ENCODE results near the gene THADA.

Gene THADA

DNA sequence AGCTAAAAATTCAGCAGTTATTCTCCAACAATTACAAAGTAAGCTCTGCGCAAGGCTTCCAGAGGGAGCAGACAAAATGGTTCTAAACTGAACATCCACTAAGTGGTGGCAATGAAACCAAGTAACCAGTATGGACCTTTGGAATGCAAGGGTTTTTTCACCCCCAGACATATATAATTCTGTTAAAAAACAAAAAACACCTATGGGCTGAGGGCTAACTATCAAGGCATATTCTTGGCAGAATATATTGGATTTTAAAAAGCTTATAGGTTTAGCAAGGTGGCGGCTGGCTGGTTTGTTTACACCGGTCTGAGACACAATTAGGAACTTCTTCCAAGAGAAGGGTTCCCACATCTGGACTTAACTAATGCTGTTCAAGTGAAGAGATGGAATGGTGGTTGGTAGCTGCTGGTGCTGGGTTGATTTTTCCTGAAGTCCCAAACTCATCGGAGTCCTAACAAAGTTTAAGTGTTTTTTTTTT is 372.3 kb downstream of the THADA start:
- no peak for DNase-seq (ENCODE audit: low spot score)

DNA sequence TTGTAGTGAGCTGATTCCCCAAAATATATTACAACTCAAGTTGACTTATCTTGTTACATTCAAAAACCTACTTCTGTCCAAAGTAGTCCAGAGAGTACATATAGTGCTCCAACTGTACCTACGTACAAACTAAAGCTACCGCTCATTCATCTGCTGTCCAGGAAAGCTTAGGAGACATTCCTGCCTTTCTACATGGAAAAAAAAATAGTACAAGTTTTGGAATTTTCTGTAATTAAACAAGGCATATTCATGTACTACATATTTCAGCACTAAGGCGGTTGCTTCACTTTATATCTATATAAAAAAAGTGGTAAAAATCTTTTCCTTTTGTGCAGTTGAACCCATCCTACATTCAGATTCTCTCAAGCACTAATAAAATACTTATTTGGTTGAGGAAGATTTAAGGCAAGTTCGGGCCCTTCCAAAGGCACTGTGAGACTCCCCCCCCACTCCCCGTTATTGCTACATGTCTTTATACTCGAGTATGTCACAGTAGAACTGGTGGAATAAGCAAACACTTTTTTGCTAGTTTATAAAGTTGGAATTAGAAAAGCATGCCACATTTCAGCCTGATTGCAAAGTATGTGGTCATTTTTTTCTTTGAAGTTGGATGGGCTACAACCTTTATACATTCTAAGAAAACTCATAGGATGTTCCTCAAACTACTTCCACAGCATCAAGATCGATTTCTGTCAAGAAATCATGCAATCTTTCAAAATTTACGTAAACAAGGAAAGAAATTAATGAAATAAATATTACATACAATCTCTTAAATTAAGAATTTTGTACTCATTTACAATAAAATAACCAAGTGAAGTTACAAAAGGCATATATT is 373.1 kb downstream of the THADA start:
- DNase-seq (ENCODE audit: low spot score), result no peak

DNA sequence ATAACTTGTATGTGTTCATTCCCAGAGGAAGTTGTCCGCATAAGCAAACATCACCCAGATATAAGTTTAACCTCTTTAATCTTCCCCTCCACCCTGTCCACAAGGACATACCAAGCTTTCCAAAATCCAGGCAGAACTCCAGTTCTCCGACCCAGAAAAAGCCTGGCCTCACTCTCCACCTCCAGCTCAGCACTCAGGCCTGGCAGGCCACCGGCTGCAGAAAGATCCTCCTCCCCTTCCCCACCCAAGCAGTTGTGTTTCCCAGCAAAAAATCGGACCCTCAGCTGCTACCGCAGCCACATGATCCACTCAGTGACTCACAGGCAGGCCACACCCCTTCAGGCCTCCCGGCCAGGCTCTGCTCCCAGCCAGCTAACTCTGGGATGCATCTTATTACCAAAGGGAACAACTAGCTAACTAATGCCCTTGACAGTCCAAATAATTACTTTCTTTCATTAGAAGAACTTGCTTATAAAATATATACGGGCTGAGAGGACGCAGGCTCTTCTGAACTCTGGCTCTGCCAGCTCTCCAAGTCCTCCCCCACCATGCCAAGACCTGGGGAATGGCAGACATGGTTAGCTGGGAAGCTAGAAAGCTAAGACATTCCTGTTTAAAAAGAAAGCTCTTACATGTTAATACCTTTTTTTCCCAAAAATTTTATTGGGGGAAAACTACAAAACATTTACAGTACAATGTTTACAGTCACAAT is 373.9 kb downstream of the THADA start:
- DNase-seq (ENCODE audit: low spot score), result peak; percentile 94

DNA sequence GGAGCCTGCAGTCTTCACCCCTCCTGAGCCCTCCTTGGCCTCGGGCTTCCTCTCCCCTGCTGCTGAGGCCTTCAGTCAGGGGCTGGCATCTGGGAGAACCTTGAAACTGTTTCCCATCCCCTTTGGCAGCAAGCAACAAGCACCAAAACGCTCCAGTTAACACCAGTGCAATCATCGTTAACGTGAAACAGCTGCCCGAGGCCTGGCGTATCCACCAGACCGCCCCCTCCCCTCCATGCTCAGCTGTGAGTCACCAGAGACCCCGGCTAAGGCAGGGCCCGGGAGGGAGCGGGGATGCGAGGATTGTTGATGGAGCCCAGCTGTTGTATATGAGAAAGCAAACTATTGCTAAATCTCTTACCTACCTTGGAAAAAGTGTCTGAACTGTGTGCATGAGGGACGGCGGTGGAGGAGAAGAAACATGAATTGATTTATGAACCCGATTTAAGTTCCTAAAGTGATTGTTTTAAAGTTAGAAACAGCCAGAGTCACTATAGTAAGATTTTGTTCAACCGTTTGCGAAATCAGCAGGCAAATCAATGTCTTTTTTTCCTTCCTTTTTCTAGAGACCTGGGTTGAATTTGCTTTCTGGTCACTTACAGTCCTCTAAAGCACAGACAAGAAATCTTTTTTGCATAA is 374.6 kb downstream of the THADA start:
- no peak for DNase-seq (ENCODE audit: low spot score)

DNA sequence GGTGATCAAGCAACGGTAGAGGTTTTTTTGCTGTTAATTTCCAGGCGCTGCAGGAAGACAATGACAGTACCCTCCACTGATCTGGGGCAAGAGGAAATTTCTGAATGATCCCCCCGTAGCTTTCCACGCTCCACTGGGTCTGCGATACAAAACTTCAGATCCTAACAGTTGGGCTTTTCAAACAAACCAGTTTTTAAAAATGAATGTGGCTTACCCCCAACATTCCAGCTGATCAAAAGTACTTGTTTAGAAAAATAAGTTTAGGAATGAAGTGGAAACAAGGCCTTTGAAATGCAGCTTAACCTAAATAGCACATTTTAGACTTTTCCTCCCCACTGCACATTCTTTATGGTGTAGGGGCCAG is 375.1 kb downstream of the THADA start:
- no peak for DNase-seq (ENCODE audit: low spot score)

DNA sequence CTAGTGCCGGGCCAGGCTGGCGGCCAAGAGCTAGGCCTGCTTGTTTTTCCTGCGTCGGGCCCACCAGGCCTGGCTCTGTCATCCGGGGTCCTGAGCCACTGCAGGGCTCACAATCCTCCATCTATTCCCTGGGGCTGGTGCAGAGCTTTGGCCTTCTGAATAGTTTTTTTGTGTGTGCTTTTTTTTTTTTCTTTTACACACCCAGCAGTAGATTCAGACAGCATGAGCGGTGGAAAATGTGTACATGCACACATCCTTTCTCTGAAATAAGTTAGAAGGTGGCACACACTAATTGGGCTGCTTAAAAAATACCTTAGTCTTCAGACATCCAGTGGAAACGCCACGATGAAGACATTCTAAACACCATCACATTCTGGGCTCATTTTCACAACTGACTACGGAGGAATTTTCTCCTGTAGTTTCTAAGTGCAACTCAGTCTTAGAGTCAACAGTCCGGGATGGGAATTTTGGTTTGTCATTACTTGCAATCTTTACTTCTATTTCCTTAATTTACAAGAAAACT is 375.5 kb downstream of the THADA start:
- no peak for DNase-seq (ENCODE audit: low spot score)

DNA sequence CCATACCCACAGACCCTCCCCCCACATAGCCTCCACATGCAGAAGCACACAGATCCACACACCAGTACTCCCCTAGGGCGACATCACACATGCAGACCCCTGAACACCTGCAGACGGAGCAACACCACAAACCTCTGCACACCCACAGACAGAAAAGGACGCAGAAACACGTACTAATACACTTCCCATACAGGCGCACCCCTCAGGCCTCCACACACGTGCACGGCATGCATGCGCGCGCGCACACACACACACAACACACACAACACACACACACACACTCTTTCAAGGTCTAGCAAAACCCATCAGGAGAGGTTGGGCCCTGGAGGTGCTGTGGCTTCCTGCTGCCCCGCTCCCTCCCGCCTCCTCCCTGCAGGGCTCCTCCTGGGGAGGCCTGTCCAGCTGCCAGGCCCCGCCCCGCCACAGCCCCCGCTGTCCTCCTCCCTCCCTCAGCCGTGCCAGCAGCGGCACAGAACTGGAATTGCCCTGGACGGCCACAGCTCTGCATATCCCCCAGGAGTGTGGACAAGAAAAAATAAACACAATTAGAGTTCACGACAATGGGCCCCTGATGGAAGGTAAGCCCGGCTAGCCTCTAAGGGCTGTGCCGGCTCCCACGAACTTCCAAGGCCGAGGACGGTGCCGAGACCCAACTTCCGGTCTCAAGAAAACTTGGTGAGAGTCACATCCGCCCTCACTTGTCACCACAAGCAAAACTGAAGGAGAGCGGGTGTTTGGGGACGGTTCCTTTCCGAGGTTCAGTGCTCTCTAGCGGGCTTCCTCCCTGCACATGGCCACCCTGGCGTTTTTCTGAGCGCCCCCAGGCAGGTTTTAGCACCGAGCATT is 376.2 kb downstream of the THADA start:
- DNase-seq (ENCODE audit: low spot score), result peak; percentile 69

DNA sequence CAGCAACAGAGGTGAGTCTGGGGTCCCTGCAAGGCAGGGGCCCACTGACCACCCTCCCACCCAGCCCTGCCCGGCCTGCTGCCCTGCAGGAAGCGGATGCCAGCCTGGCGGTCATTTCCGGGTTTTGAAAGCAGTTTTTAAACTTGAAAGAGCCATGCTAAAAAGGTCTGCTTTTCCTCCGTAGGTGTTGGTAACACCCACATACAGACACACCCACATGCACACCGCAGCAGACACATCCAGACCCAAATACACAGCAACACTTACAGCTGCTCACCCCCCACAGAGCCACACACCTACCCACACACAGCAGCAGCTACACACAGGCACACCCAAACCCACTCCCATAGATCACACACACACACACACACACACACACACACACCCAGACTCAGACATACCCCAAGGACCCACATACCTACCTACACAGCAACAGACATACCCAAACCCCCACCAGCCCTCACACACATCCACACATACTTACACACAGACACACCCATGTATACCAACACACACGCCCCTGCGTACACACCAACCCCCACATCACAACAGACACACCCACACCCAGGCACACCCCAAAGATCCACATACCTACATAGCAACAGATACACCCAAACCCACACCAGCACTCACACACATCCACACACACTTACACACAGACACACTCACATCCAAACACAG is 377.0 kb downstream of the THADA start:
- no peak for DNase-seq (ENCODE audit: low spot score)

DNA sequence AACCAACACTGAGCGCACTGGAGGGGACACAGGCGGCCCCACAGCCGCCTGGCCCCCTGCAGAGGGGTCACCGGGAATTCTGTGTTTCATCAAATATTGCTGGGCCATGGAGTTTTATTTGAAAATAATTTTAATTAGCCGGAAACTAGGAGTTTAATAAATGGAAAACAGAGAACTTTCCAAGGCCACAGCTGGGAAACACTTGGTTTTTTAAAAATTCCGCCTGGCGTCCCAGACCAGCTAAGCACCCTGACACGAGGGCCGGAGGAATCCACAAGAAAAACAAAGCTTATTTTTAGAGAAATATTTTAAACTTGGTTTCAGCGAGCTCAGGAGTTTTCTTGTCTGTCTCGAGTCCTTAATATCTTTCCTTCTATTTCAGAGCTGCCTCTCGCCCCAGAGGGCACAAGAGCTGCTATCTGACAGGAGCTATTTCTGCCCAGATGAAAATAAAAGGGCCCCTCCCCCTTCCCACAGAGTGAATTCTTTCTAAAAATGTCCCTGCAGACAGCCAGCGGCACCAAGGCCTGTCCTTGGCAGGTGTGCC is 377.6 kb downstream of the THADA start:
- no peak for DNase-seq (ENCODE audit: low spot score)

DNA sequence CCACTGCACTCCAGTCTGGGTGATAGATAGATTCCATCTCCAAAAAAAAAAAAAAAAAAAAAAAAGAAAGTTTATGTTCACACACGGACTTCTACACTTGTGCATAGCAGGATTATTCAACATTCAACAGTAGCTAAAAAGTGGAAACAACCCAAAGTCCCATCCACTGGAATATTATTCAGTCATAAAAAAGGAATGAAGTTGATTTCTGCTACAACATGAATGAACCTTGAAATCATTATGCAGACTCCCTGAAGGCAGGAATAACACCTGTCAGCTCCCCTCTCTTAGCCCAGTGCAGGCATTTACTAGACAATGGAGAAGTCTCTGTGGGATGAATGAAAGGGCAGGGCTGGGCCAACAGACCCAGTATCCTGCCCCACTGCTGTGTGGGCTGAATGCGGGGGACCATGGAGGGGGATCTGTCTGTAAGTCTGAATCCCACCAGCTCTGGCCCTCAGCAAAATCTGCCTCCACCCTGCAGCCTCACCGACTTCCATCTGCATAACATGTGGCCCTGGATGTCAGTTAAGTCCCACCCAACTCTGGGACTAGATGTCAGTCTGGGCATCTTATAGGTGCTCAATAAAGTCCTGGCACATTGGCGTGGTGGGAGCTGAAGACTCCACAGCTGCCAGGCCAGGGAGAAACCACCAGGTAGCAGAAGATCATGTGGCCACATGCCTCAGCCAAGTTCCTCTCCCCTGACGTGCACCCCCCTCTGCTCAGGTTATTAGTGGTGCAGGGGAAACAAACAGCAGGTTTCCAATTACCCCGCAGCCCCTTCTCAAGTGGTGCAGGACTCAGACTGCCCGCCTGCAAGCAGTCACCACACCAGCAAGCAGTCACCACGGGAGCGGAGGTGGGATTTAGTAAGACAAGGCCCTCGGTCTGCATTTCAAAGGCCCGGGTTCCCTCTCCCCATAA is 378.3 kb downstream of the THADA start:
- DNase-seq (ENCODE audit: low spot score), result no peak

DNA sequence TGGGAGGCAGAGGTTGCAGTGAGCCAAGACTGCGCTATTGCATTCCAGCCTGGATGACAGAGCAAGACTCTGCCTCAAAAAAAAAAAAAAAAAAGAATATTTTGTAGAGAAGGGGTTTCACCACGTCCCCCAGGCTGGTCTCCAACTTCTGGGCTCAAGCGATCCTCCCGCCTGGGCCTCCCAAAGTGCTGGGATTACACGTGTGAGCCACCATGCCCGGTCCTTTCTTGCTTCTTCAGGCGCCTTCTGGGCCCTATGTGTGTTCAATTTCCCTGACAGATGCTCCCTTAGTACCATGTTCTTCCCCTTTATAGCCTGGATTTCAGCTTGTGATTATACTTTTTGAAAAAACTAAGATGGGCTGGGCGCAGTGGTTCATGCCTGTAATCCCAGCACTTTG is 379.2 kb downstream of the THADA start:
- DNase-seq (ENCODE audit: low spot score), result no peak

DNA sequence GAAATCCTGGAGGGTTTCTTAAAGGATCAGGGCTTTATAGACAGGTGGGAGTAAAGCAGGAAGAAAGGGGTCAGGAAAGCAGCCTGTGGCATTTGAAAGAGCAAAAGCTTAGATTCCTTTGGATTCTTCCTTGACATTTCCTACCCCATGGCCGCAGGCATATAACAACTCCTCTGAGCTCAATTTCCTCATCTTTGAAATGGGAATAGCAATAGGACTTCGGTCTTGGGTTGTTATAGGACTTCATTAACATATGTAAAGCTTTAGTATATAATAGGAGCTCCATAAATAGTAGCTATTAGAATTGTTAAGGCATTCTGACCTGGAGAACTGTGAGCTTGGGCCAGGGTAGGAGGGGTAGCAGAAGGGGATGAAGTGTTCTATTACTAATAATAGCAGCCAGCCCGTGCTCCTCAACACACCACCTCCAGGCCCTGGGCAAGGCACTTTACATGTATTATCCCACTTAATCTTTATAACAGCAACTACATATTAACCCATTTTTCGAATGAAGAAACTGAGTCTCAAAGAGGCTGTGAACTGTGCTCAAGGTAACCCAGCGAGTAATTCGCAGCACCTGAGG is 380.1 kb downstream of the THADA start:
- DNase-seq (ENCODE audit: low spot score), result no peak

DNA sequence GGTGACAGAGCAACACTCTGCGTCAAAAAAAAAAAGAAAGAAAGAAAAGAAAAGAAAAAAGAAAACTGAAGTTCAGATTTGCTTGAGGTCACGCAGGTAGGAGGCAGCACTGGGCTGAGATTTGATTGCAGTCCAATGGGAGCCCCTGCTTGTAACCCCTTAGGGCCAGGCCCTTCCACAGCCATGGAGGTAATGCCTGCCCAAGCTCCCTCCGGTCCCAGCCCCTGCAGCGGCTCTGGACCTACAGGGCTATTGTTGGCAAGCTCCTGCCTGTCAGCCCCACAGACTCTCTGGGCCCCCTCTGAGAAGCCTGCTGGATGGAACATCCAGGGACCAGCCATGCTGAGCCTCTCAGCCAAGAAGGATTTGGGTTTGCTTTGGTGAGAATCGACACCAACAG is 381.6 kb downstream of the THADA start:
- no peak for DNase-seq (ENCODE audit: low spot score)

DNA sequence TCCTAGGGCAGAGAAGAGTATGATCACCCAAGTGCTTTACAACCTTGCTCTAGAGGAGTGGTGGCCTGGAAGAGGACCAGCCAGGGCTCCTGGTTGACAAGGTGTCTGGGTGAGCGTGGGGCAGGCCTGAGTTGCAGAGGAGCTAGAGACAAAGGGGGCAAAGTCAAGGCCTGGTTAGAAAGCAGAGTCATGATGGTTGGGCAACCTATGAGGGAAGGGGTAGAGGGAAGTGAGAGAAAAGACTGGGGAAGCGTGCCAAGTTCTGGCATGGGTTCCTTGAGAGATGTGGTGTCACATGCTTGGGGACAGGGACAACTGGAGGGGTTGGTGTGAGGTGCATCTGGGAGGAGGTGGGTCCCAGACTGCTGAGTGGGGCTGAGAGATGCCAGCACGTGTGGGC is 382.9 kb downstream of the THADA start:
- no peak for DNase-seq (ENCODE audit: low spot score)

DNA sequence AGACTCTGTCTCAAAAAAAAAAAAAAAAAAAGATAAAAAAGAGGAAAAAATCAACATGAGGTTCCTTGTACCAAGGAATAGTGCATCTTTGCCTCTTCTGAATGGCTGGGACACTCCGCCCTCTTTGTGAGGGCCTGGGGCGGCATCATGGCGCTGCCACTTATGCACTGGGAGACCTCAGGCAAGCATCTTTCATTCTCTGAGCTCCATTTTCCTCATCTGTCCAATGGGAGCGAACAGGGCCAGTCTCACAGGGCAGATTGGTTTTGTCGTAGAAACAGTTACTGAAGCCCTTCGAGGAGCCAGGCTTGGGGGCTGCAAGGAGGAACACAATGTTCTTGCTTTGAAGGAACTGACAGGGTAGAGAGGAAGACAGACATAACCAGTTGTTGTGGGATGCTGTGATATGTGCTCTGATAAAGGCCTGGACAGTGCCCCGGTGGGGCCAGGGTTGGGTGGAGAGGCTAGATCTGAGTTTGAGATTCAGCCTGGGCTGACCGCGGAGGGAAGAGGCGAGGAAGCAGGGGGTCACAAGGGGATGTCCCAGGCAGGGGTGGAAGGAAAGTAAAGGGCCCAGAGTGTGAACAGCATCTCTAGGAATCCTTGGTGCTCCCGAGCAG is 383.5 kb downstream of the THADA start:
- no peak for DNase-seq (ENCODE audit: low spot score)

DNA sequence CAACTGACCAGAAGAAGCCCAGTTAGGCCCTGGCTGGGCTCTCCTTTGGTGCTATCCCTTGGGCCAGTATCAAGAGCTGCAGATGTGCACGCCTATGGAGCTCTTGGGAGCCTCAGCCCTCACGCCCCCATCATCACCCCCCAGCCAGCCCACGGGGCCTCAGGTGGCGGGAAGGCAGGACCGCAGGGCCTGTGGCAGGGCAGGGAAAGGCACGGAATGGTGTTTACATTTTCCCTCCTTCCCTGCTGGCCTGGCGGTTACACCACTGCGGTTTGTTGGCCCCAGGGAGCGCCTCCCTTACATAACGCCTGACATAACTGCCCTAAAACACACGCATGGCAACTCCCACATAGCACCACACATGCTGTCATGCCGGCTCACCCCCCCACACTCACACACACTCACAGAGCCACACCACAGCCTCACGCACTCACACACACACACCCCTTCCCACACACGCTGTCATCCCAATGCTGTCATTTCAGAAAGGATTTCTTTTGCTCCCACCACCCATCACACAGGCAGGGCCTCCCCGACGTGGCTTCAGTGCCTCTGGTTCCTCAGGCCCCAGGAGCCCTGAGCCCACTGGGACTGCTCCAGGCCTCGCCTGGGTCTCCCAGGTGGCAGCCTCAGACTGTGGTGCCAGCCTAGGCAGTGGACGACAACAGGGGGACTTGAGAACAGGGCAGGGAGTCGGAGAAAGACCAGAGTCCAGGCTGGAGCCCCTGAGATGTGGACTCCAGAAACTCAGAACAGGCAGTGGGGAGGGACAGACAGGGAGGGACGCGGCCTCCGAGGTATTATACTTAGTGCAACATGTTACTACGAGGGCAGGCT is 385.2 kb downstream of the THADA start:
- DNase-seq (ENCODE audit: low spot score), result no peak

DNA sequence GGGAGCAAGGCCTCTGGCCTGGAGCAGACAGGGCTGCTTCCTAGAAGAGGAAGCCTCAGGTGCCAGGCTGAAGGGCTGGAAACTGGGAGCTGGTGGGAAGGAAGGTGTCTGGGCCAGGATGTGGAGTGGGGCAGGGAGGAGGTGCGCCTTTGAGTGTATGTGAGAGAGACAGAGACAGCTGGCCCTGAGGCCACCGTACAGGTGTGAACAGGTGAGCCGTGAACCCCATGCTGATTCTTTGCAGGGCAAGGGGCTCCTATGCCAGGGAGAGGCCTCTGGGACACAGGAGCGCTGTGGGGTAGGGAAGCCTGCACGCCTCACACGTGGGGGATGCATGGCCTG is 385.7 kb downstream of the THADA start:
- DNase-seq (ENCODE audit: low spot score), result no peak

DNA sequence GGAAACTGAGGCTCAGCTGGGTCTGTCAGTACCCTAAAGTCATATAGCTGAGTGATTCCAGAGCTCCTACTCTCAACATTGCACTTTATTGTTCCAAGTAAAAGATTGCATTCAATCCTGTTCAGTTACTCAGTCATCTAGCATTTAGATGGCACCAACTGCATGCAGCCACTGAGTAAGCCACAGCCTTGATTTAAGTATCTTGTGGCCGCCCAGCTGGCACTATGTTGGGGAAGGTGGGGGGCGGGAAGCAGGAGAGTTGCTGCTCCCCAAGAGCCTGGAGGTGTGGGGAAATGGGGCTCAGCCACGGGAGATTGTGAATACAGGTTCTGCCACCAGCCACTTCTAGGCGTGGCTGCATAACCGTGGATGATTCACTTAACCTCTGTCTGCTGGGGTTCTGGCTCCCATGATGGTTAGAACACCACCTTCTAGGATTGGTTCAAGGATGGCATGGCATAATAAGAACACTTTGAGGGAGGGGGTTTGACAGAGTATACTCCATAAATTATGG is 386.6 kb downstream of the THADA start:
- DNase-seq (ENCODE audit: low spot score), result no peak

Data from COLO829 (cell line).